ENCODE results near the gene RHBDD1.

The RHBDD1 gene

GRCh38 chr2:227004482-227004881 lies 168.6 kb downstream of the RHBDD1 start:
- in situ Hi-C loops (cut with HindIII; ENCODE audit: low pct_unique_long_range_greater_than_20kb, low sequenced_read_pairs): no loop called here
- DNase-seq (ENCODE audit: low read depth in 1 of 2, low spot score in 1 of 2): no peak
- TF ChIP-seq JUND (IDR thresholded peaks at IDR 0.05; ENCODE audit: low read depth): no peak

GRCh38 chr2:227006189-227006897 lies 170.5 kb downstream of the RHBDD1 start:
- no peak for TF ChIP-seq JUND (IDR thresholded peaks at IDR 0.05; ENCODE audit: low read depth)
- no peak for DNase-seq (ENCODE audit: low read depth in 1 of 2, low spot score in 1 of 2)
- in situ Hi-C loops (cut with HindIII; ENCODE audit: low pct_unique_long_range_greater_than_20kb, low sequenced_read_pairs): no loop called here

GRCh38 chr2:227007148-227007547 lies 171.3 kb downstream of the RHBDD1 start:
- no peak for TF ChIP-seq JUND (IDR thresholded peaks at IDR 0.05; ENCODE audit: low read depth)
- in situ Hi-C loops (cut with HindIII; ENCODE audit: low pct_unique_long_range_greater_than_20kb, low sequenced_read_pairs): no loop called here

GRCh38 chr2:227007940-227008339 lies 172.1 kb downstream of the RHBDD1 start:
- in situ Hi-C loops (cut with HindIII; ENCODE audit: low pct_unique_long_range_greater_than_20kb, low sequenced_read_pairs): no loop called here
- no peak for TF ChIP-seq JUND (IDR thresholded peaks at IDR 0.05; ENCODE audit: low read depth)
- DNase-seq (ENCODE audit: low read depth in 1 of 2, low spot score in 1 of 2): no peak

More at GRCh38 chr2:227007148-227007547, 171.3 kb downstream of the RHBDD1 start:
- no peak for DNase-seq (ENCODE audit: low read depth in 1 of 2, low spot score in 1 of 2)

- no peak for DNase-seq (ENCODE audit: low read depth in 1 of 2, low spot score in 1 of 2)
- in situ Hi-C loops (cut with HindIII; ENCODE audit: low pct_unique_long_range_greater_than_20kb, low sequenced_read_pairs): no loop called here
- TF ChIP-seq JUND (IDR thresholded peaks at IDR 0.05; ENCODE audit: low read depth): no peak
These were observed 174.6 kb downstream of the RHBDD1 start for GRCh38 chr2:227010433-227010832.

- in situ Hi-C loops (cut with HindIII; ENCODE audit: low pct_unique_long_range_greater_than_20kb, low sequenced_read_pairs): no loop called here
- TF ChIP-seq JUND (IDR thresholded peaks at IDR 0.05; ENCODE audit: low read depth): no peak
- DNase-seq (ENCODE audit: low read depth in 1 of 2, low spot score in 1 of 2): no peak
These were observed 177.5 kb downstream of the RHBDD1 start for GRCh38 chr2:227013330-227013729.

GRCh38 chr2:227013881-227014280 lies 178.0 kb downstream of the RHBDD1 start:
- no peak for TF ChIP-seq JUND (IDR thresholded peaks at IDR 0.05; ENCODE audit: low read depth)
- in situ Hi-C loops (cut with HindIII; ENCODE audit: low pct_unique_long_range_greater_than_20kb, low sequenced_read_pairs): no loop called here

GRCh38 chr2:227016894-227017293 lies 181.0 kb downstream of the RHBDD1 start:
- in situ Hi-C loops (cut with HindIII; ENCODE audit: low pct_unique_long_range_greater_than_20kb, low sequenced_read_pairs): no loop called here
- no peak for DNase-seq (ENCODE audit: low read depth in 1 of 2, low spot score in 1 of 2)
- no peak for TF ChIP-seq JUND (IDR thresholded peaks at IDR 0.05; ENCODE audit: low read depth)

More at GRCh38 chr2:227013881-227014280, 178.0 kb downstream of the RHBDD1 start:
- DNase-seq (ENCODE audit: low read depth in 1 of 2, low spot score in 1 of 2): no peak

GRCh38 chr2:227020416-227020815 lies 184.6 kb downstream of the RHBDD1 start:
- in situ Hi-C loops (cut with HindIII; ENCODE audit: low pct_unique_long_range_greater_than_20kb, low sequenced_read_pairs): no loop called here
- no peak for TF ChIP-seq JUND (IDR thresholded peaks at IDR 0.05; ENCODE audit: low read depth)
- no peak for DNase-seq (ENCODE audit: low read depth in 1 of 2, low spot score in 1 of 2)

- no peak for TF ChIP-seq JUND (IDR thresholded peaks at IDR 0.05; ENCODE audit: low read depth)
- in situ Hi-C loops (cut with HindIII; ENCODE audit: low pct_unique_long_range_greater_than_20kb, low sequenced_read_pairs): no loop called here
- DNase-seq (ENCODE audit: low read depth in 1 of 2, low spot score in 1 of 2): no peak
These were observed 186.8 kb downstream of the RHBDD1 start for GRCh38 chr2:227022608-227023007.

- no peak for DNase-seq (ENCODE audit: low read depth in 1 of 2, low spot score in 1 of 2)
- in situ Hi-C loops (cut with HindIII; ENCODE audit: low pct_unique_long_range_greater_than_20kb, low sequenced_read_pairs): no loop called here
- TF ChIP-seq JUND (IDR thresholded peaks at IDR 0.05; ENCODE audit: low read depth): no peak
These were observed 189.7 kb downstream of the RHBDD1 start for GRCh38 chr2:227025510-227025909.

- in situ Hi-C loops (cut with HindIII; ENCODE audit: low pct_unique_long_range_greater_than_20kb, low sequenced_read_pairs): no loop called here
- DNase-seq (ENCODE audit: low read depth in 1 of 2, low spot score in 1 of 2): no peak
- no peak for TF ChIP-seq JUND (IDR thresholded peaks at IDR 0.05; ENCODE audit: low read depth)
These were observed 193.7 kb downstream of the RHBDD1 start for GRCh38 chr2:227029426-227030105.

GRCh38 chr2:227030789-227031188 lies 194.9 kb downstream of the RHBDD1 start:
- TF ChIP-seq JUND (IDR thresholded peaks at IDR 0.05; ENCODE audit: low read depth): no peak
- in situ Hi-C loops (cut with HindIII; ENCODE audit: low pct_unique_long_range_greater_than_20kb, low sequenced_read_pairs): no loop called here
- DNase-seq (ENCODE audit: low read depth in 1 of 2, low spot score in 1 of 2): no peak

All from T47D (cell line).